ENCODE results near the gene BTBD9. TPM values are rescaled to one million over a fixed set of nuclear protein-coding genes. Genes with fewer than 3 reads are reported as not detected.
A peak's percentile ranks its signal among the peaks of the same experiment; 100 is the strongest.

BTBD9 gene
- total RNA-seq, 1 experiment from 2014 or later = 4.3 TPM

DNA sequence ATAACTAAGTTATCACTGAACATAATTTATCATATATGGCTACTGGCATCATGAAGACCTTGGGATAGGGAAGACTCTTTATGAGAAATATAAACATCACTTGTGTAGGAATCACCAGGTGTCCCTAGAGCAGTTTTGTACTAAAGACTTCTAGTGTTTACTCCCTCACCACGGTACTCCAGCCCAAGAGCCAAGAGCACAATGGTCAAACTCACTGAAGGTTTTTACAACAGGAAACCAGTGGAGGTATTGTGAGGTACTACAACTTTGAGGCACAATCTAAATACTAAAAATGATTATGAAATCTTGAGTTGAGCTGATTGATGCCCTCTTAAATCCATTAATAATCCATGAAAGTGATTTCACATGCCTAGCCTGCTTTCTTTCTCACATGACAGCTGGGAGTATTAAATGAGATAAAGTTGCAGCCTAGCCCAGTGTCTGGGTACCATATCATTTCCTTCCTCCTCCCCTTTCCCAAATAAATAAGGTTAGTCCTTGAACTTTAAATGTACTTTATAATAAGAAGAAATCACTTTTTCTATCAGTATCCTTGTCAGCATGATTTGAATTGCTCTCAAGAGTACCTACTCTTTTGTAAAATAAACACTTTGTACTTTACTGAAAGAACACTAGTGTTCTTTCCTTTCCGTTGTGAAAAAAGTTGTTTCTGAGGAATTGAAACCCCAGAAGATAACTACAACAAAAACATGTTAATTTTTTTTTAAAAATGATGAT is 36.7 kb upstream of the BTBD9 start:
- Histone ChIP-seq H3K27ac (ENCODE audit: low read length) (no peak overlapping the region), H3K27me3 (ENCODE audit: low read length) (no peaks in the 10 kb centered on the region), H3K4me1 (ENCODE audit: insufficient read depth, low read length) (no peaks in the 10 kb centered on the region), H3K9ac (ENCODE audit: low read length) (no peak overlapping the region), H4K20me1 (ENCODE audit: low read length) (no peaks in the 10 kb centered on the region), H3K36me3 (ENCODE audit: low read depth, low read length) (peaks cover 38% of the 10 kb centered on the region), H2AFZ (ENCODE audit: low read length) (no peak overlapping the region), H3K4me3 (ENCODE audit: low read length) (no peak overlapping the region), H3F3A (ENCODE audit: low read length, unreplicated experiment) (no peaks in the 10 kb centered on the region), H3K9me3 (ENCODE audit: low read length) (no peaks in the 10 kb centered on the region), H3K9me2 (replicated peaks; ENCODE audit: low read length) (no peaks in the 10 kb centered on the region), H3K4me2 (ENCODE audit: low read length) (no peak overlapping the region), H3K79me2 (ENCODE audit: low read length) (no peaks in the 10 kb centered on the region)
- BruUV-seq (replicated peaks) = TSS peak; percentile 50
- no peak for TF ChIP-seq EZH2phosphoT487 (IDR thresholded peaks at IDR 0.05; ENCODE audit: borderline replicate concordance, low read length)
- TF ChIP-seq, protein P1, sequence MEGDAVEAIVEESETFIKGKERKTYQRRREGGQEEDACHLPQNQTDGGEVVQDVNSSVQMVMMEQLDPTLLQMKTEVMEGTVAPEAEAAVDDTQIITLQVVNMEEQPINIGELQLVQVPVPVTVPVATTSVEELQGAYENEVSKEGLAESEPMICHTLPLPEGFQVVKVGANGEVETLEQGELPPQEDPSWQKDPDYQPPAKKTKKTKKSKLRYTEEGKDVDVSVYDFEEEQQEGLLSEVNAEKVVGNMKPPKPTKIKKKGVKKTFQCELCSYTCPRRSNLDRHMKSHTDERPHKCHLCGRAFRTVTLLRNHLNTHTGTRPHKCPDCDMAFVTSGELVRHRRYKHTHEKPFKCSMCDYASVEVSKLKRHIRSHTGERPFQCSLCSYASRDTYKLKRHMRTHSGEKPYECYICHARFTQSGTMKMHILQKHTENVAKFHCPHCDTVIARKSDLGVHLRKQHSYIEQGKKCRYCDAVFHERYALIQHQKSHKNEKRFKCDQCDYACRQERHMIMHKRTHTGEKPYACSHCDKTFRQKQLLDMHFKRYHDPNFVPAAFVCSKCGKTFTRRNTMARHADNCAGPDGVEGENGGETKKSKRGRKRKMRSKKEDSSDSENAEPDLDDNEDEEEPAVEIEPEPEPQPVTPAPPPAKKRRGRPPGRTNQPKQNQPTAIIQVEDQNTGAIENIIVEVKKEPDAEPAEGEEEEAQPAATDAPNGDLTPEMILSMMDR (conservative IDR thresholded peaks at IDR 0.05; ENCODE audit: low read depth, low read length) = no peak
- no peak for ATAC-seq
- ChIA-PET POLR2A (ENCODE audit: unreplicated experiment) (no interaction called here), CTCF (no interaction called here)
- no peak for DNase-seq
- intact Hi-C loops (cut with micrococcal nuclease) = loop anchor here (10.0 kb wide), 1 partner anchor 642 kb away; no protein-coding TSS in a partner anchor

- DNase-seq (peak; percentile 6), ATAC-seq (no peak)
- H3K9me2 ChIP-seq (replicated peaks; ENCODE audit: low read length) = no peaks in the 10 kb centered on the region
- no peaks in the 10 kb centered on the region for H3F3A ChIP-seq (ENCODE audit: low read length, unreplicated experiment)
- intact Hi-C loops (cut with micrococcal nuclease) = loop anchor here (5.0 to 10.0 kb wide), 3 partner anchors 101 to 639 kb away; no protein-coding TSS in a partner anchor
- no TSS peak for BruUV-seq (replicated peaks)
- H3K27me3 ChIP-seq (ENCODE audit: low read length) = no peaks in the 10 kb centered on the region
- no peaks in the 10 kb centered on the region for H4K20me1 ChIP-seq (ENCODE audit: low read length)
- no peak overlapping the region for H3K4me2 ChIP-seq (ENCODE audit: low read length)
- H3K27ac ChIP-seq (ENCODE audit: low read length) = no peak overlapping the region
- POLR2A ChIA-PET (ENCODE audit: unreplicated experiment) = no interaction called here
- peaks cover 29% of the 10 kb centered on the region for H3K36me3 ChIP-seq (ENCODE audit: low read depth, low read length)
- no peak overlapping the region for H2AFZ ChIP-seq (ENCODE audit: low read length)
- no peaks in the 10 kb centered on the region for H3K9me3 ChIP-seq (ENCODE audit: low read length)
- H3K4me3 ChIP-seq (ENCODE audit: low read length) = no peak overlapping the region
- H3K4me1 ChIP-seq (ENCODE audit: insufficient read depth, low read length) = no peaks in the 10 kb centered on the region
- no peaks in the 10 kb centered on the region for H3K79me2 ChIP-seq (ENCODE audit: low read length)
- CTCF ChIA-PET = no interaction called here
- TF ChIP-seq EZH2 (IDR thresholded peaks at IDR 0.05; ENCODE audit: low read length, unreplicated experiment) = no peak
- TF ChIP-seq, protein P1 (conservative IDR thresholded peaks at IDR 0.05; ENCODE audit: low read depth, low read length) = no peak
- no peak for TF ChIP-seq EZH2phosphoT487 (IDR thresholded peaks at IDR 0.05; ENCODE audit: borderline replicate concordance, low read length)
- H3K9ac ChIP-seq (ENCODE audit: low read length) = no peak overlapping the region
Measured at GRCh38 chr6:38673397-38674165, 33.9 kb upstream of the BTBD9 start.

Data from PC-3 (cell line).